GM21737 (cell line): Measurements from ENCODE around the gene UBE2C.
"Not testable (repeated sequence)": the region's sequence is repeated elsewhere in the genome, so short reads cannot be mapped to it uniquely, and the experiment has no call there.

Experiments used
- ATAC-seq: cut with Tn5 transposase; IDR thresholded peaks from one replicate; pipeline ENCODE4 v1.9.1; 2021; ENCODE audit warnings: mild to moderate bottlenecking, moderate library complexity; ENCODE audit not compliant: unreplicated experiment

The UBE2C gene

GRCh38 chr20:45797510-45797909 is 14.9 kb upstream of the UBE2C start:
- not testable (repeated sequence) for ATAC-seq

GRCh38 chr20:45797955-45798354 is 14.5 kb upstream of the UBE2C start:
- ATAC-seq, result not testable (repeated sequence)

- ATAC-seq, result no peak
These were observed 13.4 kb upstream of the UBE2C start for GRCh38 chr20:45798935-45799642.

- ATAC-seq, result no peak
These were observed 10.6 kb upstream of the UBE2C start for GRCh38 chr20:45801851-45802250.

- ATAC-seq, result no peak
These were observed 2.1 kb upstream of the UBE2C start for GRCh38 chr20:45810191-45810970.

GRCh38 chr20:45813006-45813340 is 529 bp downstream of the UBE2C start:
- no peak for ATAC-seq

GRCh38 chr20:45813489-45813888 is 1.0 kb downstream of the UBE2C start:
- ATAC-seq, result no peak

GRCh38 chr20:45814314-45814713 is 1.9 kb downstream of the UBE2C start:
- ATAC-seq, result no peak

GRCh38 chr20:45816951-45817350 is 4.5 kb downstream of the UBE2C start:
- ATAC-seq, result no peak

GRCh38 chr20:45817376-45818194 is 5.1 kb downstream of the UBE2C start:
- no peak for ATAC-seq

GRCh38 chr20:45818239-45818638 is 5.8 kb downstream of the UBE2C start:
- no peak for ATAC-seq

GRCh38 chr20:45819466-45819865 is 7.0 kb downstream of the UBE2C start:
- no peak for ATAC-seq

- no peak for ATAC-seq
These were observed 9.5 kb downstream of the UBE2C start for GRCh38 chr20:45821947-45822346.

GRCh38 chr20:45822857-45823256 is 10.4 kb downstream of the UBE2C start:
- no peak for ATAC-seq

GRCh38 chr20:45823949-45824835 is 11.7 kb downstream of the UBE2C start:
- ATAC-seq, result no peak

- no peak for ATAC-seq
These were observed 14.1 kb downstream of the UBE2C start for GRCh38 chr20:45826381-45827019.

GRCh38 chr20:45827030-45827652 is 14.7 kb downstream of the UBE2C start, which contains the start of gene TNNC2:
TNNC2 (minus strand) TSS chr20:45827312; CDS start chr20:45827248, 64 bp downstream.
- ATAC-seq, result no peak

- ATAC-seq, result no peak
These were observed 15.3 kb downstream of the UBE2C start for GRCh38 chr20:45827712-45828111.

- no peak for ATAC-seq
These were observed 16.1 kb downstream of the UBE2C start for GRCh38 chr20:45828589-45828988.
